PFSK-1 (cell line): ENCODE results near the gene MBL2. TPM values are rescaled to one million over a fixed set of nuclear protein-coding genes. Genes with fewer than 3 reads are reported as not detected.

Experiments
- FOXP2 ChIP-seq: optimal IDR thresholded peaks from 2 replicates; pipeline ENCODE3; 2011; ENCODE audit warnings: borderline replicate concordance, control low read depth, inconsistent platforms; ENCODE audit not compliant: insufficient read depth; ENCODE audit errors: extremely low read length, extremely low read depth
- POLR2AphosphoS5 ChIP-seq: IDR thresholded peaks from 2 replicates; pipeline ENCODE4 v1.6.1; 2012; ENCODE audit warnings: low read depth, mild to moderate bottlenecking, control low read depth, low read length, moderate library complexity
- REST ChIP-seq, 2 experiments: IDR thresholded peaks; 2 replicates each; pipeline versions ENCODE4 v1.6.1 to v1.8.0; 2011 to 2012; ENCODE audit warnings: low read depth in 2 of 2, low read length in 2 of 2, control low read depth in 1 of 2, inconsistent platforms in 1 of 2, mild to moderate bottlenecking in 1 of 2, moderate library complexity in 1 of 2; ENCODE audit not compliant: insufficient read depth in 1 of 2
- SIN3A ChIP-seq: IDR thresholded peaks from 2 replicates; pipeline ENCODE4 v1.6.1; 2012; ENCODE audit warnings: mild to moderate bottlenecking, low read length, moderate library complexity, borderline replicate concordance; ENCODE audit not compliant: insufficient read depth
- TAF1 ChIP-seq: IDR thresholded peaks from 2 replicates; pipeline ENCODE4 v1.6.1; 2012; ENCODE audit warnings: low read length, control low read depth, borderline replicate concordance; ENCODE audit not compliant: insufficient read depth
- polyA plus RNA-seq: library from polyadenylated mRNA; unstranded; fragments of >200 nt; gene quantifications from one replicate; pipeline ENCODE4 v1.2.1, GENCODE V29; 2012; ENCODE audit warnings: low read depth, missing spikeins; ENCODE audit not compliant: insufficient read length

MBL2 gene
- polyA plus RNA-seq, result not detected

DNA sequence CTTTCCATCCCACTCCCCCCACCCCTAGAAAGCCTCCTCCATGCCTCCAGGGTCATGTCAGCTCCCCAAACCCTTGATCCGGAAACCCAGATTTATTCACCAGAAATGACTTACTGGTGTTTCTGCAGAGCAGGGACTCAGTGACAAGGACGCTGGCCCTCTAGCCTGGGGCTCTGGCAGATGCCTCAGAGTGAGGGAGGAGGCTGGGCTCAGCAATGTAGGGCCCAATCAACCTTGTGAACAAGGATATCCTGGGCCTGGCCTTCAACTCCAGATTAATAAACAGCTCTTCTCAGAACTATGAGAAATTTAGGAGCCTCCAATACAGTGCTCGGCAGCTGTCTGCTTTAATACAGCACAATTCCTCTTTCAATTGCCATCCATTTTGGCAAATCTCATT, at the start of gene MBL2:
Gene MBL2, minus strand, starts transcription at position 162 of the 400 bp plus-strand sequence. CDS start 1,149 bp downstream, outside the sequence.
- TF ChIP-seq SIN3A (no peak), POLR2AphosphoS5 (no peak), REST (IDR thresholded peaks at IDR 0.05; ENCODE audit: insufficient read depth in 1 of 2, low read depth in 2 of 2, low read length in 2 of 2) (no peak), FOXP2 (no peak), TAF1 (no peak)

- TF ChIP-seq FOXP2, result no peak
- TF ChIP-seq POLR2AphosphoS5, result no peak
- no peak for TF ChIP-seq REST (IDR thresholded peaks at IDR 0.05; ENCODE audit: insufficient read depth in 1 of 2, low read depth in 2 of 2, low read length in 2 of 2)
- no peak for TF ChIP-seq TAF1
- TF ChIP-seq SIN3A, result no peak
Observed at GRCh38 chr10:52820309-52820708, 47.7 kb upstream of the MBL2 start.

GRCh38 chr10:52818019-52818418, 45.4 kb upstream of the MBL2 start:
- TF ChIP-seq REST (IDR thresholded peaks at IDR 0.05; ENCODE audit: insufficient read depth in 1 of 2, low read depth in 2 of 2, low read length in 2 of 2) (no peak), TAF1 (no peak), FOXP2 (no peak), SIN3A (no peak), POLR2AphosphoS5 (no peak)

DNA sequence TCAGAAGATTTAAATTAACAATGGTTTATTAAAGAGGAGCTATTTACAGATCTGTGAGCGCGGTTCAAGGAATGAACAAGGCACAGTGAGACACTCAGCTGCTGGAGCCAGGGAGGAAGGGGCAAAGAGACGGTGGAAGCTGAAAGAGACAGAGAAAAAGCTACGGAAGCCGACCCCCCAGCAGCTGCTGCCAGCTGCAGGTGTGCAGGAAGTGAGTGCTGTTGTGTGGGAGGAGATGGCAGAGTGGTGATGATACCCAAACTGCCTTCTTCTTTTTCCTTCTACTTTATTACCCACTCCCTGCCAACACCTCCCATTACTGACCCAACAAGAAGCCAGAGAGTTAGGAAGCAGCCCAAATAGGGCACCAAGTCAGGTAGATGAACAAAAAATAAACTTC, 41.9 kb upstream of the MBL2 start:
- no peak for TF ChIP-seq TAF1
- no peak for TF ChIP-seq REST (IDR thresholded peaks at IDR 0.05; ENCODE audit: insufficient read depth in 1 of 2, low read depth in 2 of 2, low read length in 2 of 2)
- no peak for TF ChIP-seq SIN3A
- TF ChIP-seq POLR2AphosphoS5, result no peak
- no peak for TF ChIP-seq FOXP2

GRCh38 chr10:52811776-52812175, 39.2 kb upstream of the MBL2 start:
- TF ChIP-seq FOXP2 (no peak), TAF1 (no peak), POLR2AphosphoS5 (no peak), SIN3A (no peak), REST (IDR thresholded peaks at IDR 0.05; ENCODE audit: insufficient read depth in 1 of 2, low read depth in 2 of 2, low read length in 2 of 2) (no peak)
